Stimulated activated CD8-positive, alpha-beta memory T cell treated with anti-CD3 and anti-CD28 coated beads, Interleukin-7, amount 100 ng/mL, for 24 hours (primary cell): Measurements from ENCODE around the gene TRIM3.
"Not testable (repeated sequence)": the region's sequence is repeated elsewhere in the genome, so short reads cannot be mapped to it uniquely, and the experiment has no call there.

Experiments used
- DNase-seq: peaks from one replicate; pipeline ENCODE4 v3.0.0-alpha.2; 2020; ENCODE audit warnings: low read depth

The TRIM3 gene

DNA sequence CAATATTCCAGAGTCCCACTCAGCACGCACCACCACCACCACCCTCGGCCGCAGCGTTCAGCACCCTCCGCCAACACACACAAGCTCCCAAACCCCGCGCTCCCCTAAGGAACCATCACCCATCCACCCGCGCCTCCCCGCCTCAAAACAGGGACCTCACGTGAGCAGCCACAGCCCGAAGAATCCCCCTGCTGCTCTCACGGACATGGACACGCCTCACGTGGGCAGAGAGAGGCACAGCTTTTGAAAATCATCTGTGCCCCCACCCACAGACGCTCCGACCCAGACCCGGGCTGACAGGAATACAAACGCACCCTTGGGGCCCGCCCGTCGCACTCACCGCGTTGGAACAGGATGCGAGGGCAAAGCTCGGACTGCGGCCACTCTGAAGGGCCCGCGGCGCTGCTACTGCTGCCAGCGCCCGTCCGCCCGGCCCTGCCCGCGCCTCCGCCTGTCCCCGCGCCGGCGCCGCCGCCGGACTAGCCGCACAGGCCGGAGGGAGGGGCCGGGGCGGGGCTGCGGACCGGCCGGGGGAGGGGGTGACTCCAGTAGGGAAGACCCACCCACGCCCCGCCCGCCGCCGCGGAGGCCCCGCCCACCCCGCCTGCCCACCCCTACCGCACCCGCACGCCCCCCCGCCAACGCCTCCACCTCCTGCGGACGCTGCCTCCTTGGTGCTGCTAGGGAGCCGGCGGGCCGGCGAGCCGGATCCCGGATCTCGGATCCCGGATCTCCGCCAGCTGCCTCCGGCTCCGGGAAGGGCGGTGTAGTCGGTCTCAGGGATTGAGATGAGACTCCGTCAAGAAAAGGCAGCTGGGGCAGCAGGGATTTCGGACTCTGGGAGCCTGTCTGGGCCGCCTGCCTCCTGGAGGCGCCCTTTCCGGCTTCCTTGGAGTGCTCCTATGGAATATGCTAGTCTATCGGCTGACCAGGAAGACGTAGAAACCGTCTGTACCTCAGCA lies at the start of gene TRIM3:
TSS of gene TRIM3 (minus strand) at position 491 of the 962 bp plus-strand sequence. CDS start 8,246 bp downstream, outside the sequence.
- DNase-seq = peak; percentile 40

GRCh38 chr11:6523253-6523652 lies 49.5 kb upstream of the TRIM3 start:
- DNase-seq = no peak

GRCh38 chr11:6521946-6522345 lies 48.2 kb upstream of the TRIM3 start:
- DNase-seq = not testable (repeated sequence)

DNA sequence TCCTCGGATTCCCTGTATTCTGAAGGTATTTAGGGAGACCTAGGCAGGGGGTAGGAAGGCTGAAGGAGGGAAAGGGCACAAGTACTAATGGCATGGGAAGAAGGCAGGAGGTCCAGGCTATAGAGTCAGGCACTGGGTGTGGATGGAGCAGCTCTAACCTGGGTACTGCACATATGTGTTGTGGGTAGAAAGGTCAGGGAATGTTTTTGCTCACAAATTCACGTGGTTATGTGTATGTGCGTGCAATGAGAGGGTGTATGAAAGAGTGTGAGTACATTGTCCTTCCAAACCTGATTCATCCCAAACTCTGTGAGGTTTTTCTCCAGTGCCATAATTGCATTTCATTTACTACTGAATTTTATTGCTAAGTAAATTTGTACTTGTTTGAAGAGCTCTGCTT lies 46.5 kb upstream of the TRIM3 start:
- no peak for DNase-seq

DNA sequence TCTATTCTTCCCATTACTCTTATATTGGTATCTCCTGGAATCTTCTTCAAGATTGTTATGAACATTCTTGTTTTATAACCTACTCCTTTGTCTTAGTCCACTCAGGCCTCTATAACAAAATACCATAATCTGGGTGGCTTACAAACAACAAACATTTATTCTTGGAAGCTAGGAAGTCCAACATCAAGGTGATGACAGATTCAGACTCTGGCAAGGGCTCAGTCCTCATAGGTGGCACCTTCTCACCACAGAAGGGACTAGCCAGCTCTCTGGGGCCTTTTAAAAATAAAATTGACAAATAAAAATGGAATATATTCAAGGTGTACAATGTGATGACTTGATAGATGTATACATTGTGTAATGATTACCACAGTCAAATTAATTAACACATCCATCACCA lies 43.1 kb upstream of the TRIM3 start:
- no peak for DNase-seq

DNA sequence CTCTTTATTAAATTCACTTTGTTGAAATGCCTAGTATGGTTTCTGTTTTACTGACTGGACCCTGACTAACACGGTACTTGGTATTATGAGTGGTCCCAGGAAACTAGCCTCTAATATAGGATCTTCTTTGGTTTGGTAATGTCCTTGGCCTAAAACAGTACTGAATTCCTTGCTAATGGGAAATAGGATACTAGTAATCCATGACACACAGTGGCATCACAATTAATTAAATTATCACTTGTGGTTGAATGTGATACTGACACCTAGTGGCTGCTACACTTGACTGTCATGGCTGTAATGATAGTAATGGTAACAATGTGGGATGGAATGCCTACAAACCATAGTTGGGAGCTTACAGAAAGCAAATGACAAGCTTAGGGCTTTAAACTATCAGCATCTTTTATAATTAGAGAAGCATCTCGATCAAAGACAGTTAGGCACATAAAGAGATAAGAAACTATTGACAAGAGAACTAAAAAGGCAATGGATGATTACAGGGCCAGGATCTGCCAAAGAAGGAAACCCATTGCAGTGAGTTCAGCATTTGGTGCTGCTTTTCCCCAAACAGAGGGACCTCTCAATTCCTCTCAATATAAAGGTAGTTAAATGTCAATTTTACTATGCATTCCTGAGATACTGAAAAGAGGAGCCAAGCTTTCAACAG lies 32.0 kb upstream of the TRIM3 start:
- no peak for DNase-seq

DNA sequence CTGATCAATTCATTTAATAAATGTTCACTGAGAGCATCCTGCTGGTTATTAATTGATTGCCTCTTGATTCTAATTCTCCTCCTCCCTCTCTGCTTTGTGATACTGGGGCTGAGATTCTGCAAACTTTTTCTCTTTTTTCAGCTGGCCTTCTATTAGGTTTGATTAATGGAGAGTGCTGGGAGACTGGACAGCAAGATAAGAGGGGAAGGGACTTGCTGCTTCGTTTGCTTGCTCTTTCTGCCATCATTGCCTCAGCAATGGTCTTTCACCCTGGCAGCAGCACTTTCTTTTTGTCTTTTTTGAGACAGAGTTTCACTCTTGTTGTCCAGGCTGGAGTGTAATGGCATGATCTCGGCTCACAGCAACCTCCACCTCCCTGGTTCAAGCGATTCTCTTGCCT lies 30.4 kb upstream of the TRIM3 start:
- no peak for DNase-seq

GRCh38 chr11:6502382-6502781 lies 28.6 kb upstream of the TRIM3 start:
- DNase-seq = no peak

- DNase-seq = no peak
These were observed 24.8 kb upstream of the TRIM3 start for GRCh38 chr11:6498544-6498943.

GRCh38 chr11:6498121-6498520 lies 24.4 kb upstream of the TRIM3 start:
- no peak for DNase-seq

- DNase-seq = no peak
These were observed 23.5 kb upstream of the TRIM3 start, which contains the start of gene DNHD1 for GRCh38 chr11:6497069-6497839. Gene DNHD1, plus strand, starts transcription at chr11:6497280. Its CDS starts 936 bp downstream, at chr11:6498216.

GRCh38 chr11:6489306-6489705 lies 15.6 kb upstream of the TRIM3 start:
- no peak for DNase-seq

- no peak for DNase-seq
These were observed 15.1 kb upstream of the TRIM3 start for GRCh38 chr11:6488821-6489220.

DNA sequence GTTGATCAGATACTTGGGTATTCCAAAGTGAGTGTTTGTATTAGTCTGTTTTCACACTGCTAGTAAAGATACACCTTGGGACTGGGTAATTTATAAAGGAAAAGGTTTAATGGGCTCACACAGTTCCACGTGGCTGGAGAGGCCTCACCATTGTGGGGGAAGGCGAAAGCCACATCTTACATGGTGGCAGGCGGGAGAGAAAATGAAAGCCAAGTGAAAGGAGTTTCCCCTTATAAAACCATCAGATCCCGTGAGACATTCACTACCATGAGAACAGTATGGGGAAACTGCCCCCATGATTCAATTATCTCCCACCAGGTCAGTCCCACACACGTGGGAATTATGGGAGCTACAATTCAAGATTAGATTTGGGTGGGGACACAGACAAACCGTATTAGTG lies 14.6 kb upstream of the TRIM3 start:
- no peak for DNase-seq

DNA sequence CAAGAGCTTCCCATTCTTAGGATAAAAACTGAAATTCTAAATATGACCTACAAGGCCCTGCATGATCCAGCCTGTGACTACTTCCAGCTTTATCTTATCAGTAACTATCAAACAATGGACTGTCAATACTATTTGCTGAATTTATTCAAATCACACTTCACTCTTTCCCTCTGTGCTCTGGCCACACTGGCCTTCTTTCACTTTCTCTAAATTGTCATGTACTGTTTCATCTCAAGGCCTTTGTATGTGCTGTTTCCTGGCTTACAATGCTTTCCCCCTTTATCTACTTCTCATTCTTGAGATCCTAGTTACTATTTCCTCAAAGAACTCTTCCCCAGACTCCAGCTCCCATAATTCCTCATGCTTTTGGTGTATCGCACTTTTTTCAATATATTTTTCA lies 13.2 kb upstream of the TRIM3 start:
- DNase-seq = no peak

GRCh38 chr11:6486256-6486655 lies 12.5 kb upstream of the TRIM3 start:
- no peak for DNase-seq

DNA sequence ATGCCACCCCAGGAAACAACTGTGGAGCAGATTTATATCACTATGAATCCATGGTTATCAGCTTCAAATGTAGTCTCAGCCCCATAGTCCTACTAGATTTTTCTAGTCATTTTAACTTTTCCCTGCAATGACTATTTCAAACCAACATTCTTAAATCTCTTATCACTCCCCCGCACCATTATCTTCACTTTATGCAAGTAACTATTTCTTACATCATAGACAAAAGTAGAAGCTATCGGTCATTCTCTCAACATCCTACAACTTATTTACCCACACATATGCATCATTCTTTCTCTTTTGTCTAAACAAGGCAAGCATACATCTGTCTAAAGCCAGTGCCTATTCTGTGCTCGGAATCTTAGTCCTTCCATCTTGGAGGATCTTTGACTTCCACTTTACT lies 11.9 kb upstream of the TRIM3 start:
- no peak for DNase-seq

- no peak for DNase-seq
These were observed 9.3 kb upstream of the TRIM3 start for GRCh38 chr11:6483015-6483414.

GRCh38 chr11:6482441-6482840 lies 8.7 kb upstream of the TRIM3 start:
- no peak for DNase-seq

DNA sequence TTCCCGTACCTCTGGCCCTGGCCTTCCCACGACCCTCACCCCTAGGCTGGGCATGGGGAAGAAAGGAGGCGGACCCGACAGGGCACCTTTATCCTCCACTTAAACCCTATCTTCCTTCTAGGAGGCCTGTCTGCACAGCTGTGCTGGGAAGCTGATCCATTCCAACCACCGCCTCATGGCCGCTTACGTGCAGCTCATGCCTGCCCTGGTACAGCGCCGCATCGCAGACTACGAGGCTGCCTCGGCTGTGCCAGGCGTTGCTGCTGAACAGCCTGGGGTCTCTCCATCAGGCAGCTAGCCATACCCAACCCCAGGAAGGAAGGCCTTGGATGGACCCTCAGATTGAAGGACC lies 8.2 kb upstream of the TRIM3 start:
- no peak for DNase-seq

GRCh38 chr11:6481012-6481923 lies 7.5 kb upstream of the TRIM3 start, which contains the start of the genes ARFIP2 and TIMM10B:
Gene ARFIP2, minus strand, starts transcription at chr11:6481331. Its CDS starts 910 bp downstream, at chr11:6480421.
Gene TIMM10B, plus strand, starts transcription at chr11:6481501. Its CDS starts 16 bp downstream, at chr11:6481517.
- peak; percentile 95 for DNase-seq
